Fibroblast of mammary gland (primary cell): ENCODE results near the gene SEMG2.

ENCODE experiments used
- DNase-seq: peaks from one replicate; pipeline ENCODE4 v3.0.0-alpha.2; 2010; ENCODE audit warnings: low read depth
- H3K4me3 ChIP-seq: 2 replicates; pipeline ENCODE4 v1.5.1; 2011; ENCODE audit warnings: low read depth, mild to moderate bottlenecking, low read length, moderate library complexity; ENCODE audit not compliant: control insufficient read depth
- TF ChIP-seq, protein P1 (sequence below): conservative IDR thresholded peaks from 2 replicates; pipeline ENCODE4 v1.5.1; 2011; ENCODE audit warnings: low read depth, low read length, inconsistent platforms; ENCODE audit not compliant: control insufficient read depth, insufficient read depth

The SEMG2 gene

DNA sequence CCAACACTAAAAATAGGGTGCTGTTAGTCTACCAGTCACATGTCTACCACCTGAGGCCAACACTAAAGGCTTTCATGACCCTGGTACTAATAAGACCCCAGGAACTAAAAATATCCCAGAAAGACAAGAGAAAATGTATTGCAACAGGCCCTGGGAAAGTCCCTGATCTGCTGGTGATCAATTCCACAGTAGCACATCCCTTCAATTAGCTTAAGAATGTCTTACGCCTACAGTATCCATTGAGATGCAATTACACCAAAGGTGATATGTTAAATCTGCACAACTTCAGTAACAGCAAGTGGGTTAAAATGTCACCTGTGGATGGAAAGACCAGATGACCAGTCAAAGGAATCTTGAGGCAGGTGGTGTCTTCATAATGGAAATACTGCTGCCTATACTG, 11.2 kb upstream of the SEMG2 start:
- TF ChIP-seq, protein P1, sequence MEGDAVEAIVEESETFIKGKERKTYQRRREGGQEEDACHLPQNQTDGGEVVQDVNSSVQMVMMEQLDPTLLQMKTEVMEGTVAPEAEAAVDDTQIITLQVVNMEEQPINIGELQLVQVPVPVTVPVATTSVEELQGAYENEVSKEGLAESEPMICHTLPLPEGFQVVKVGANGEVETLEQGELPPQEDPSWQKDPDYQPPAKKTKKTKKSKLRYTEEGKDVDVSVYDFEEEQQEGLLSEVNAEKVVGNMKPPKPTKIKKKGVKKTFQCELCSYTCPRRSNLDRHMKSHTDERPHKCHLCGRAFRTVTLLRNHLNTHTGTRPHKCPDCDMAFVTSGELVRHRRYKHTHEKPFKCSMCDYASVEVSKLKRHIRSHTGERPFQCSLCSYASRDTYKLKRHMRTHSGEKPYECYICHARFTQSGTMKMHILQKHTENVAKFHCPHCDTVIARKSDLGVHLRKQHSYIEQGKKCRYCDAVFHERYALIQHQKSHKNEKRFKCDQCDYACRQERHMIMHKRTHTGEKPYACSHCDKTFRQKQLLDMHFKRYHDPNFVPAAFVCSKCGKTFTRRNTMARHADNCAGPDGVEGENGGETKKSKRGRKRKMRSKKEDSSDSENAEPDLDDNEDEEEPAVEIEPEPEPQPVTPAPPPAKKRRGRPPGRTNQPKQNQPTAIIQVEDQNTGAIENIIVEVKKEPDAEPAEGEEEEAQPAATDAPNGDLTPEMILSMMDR = no peak
- no peak for DNase-seq
- no peak overlapping the region for H3K4me3 ChIP-seq

GRCh38 chr20:45211569-45212474, 9.4 kb upstream of the SEMG2 start:
- TF ChIP-seq, protein P1 = no peak
- H3K4me3 ChIP-seq = no peak overlapping the region
- DNase-seq = no peak

GRCh38 chr20:45212836-45213235, 8.3 kb upstream of the SEMG2 start:
- TF ChIP-seq, protein P1 = no peak

DNA sequence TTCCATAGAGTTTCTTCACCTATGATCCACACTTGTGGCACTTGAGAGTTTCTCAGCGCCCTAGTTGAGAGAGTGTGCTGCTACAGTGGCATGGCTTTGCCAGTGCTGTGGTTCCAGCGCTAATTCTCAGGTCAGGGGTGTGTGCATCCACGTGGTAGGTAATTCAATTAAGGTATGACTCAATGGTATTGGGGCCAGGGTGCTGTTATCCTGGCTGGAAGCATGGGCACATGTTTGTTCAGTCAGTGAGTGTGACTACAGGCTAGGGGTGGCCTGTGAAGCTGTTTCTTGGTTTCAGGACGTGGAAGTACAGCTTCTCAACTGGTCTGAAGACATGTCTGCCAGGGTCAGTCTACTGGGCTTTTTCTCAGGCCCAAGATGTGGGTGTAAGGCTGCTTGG, 3.0 kb upstream of the SEMG2 start:
- TF ChIP-seq, protein P1 = no peak
- H3K4me3 ChIP-seq = no peak overlapping the region
- DNase-seq = no peak

More at GRCh38 chr20:45212836-45213235, 8.3 kb upstream of the SEMG2 start:
- no peak overlapping the region for H3K4me3 ChIP-seq
- no peak for DNase-seq

DNA sequence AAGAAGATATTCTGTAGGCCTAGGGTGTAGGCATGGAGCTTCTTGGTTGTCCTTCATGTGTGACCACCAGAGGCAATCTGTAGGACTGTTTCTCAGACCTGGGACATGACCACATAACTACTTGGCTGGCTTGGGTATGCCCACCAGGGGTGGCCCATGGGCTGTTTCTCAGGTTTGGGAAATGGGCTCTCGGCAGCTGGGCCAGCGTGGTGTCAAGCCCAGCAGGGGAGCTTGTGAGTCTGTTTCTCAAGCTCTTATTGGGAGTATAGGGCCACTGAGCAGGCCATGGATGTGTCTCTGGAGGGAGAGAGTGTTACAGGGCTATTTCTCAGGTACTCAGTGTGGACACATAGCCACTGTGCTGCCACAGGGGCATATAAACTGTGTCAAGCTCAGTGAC, 2.5 kb upstream of the SEMG2 start:
- TF ChIP-seq, protein P1 = no peak
- no peak for DNase-seq
- no peak overlapping the region for H3K4me3 ChIP-seq

- DNase-seq = no peak
- no peak overlapping the region for H3K4me3 ChIP-seq
- TF ChIP-seq, protein P1 = no peak
These were observed 2.0 kb downstream of the SEMG2 start for GRCh38 chr20:45223136-45223535.
